Neural progenitor cell (in vitro differentiated cells): Measurements from ENCODE around the gene SLC25A26. TPM values are rescaled to one million over a fixed set of nuclear protein-coding genes. Genes with fewer than 3 reads are reported as not detected.

ENCODE experiments used
- DNase-seq: peaks from one replicate; pipeline ENCODE4 v3.0.0-alpha.2; 2016; ENCODE audit warnings: low spot score
- H2AFZ ChIP-seq: fragments of 200-600 bp; sonication (generic); replicated peaks from 2 replicates; pipeline ENCODE4 v1.6.1; 2016; ENCODE audit warnings: antibody characterized with exemption
- H3F3A ChIP-seq: fragments of 200-600 bp; sonication (generic); 2 replicates; pipeline ENCODE4 v1.6.1; 2016; ENCODE audit warnings: antibody characterized with exemption, low read depth
- H3K27ac ChIP-seq: fragments of 200-600 bp; sonication (generic); 2 replicates; pipeline ENCODE4 v1.5.1; 2016; ENCODE audit warnings: mild to moderate bottlenecking
- H3K27me3 ChIP-seq: fragments of 200-600 bp; sonication (generic); 2 replicates; pipeline ENCODE4 v1.6.1; 2016; ENCODE audit warnings: mild to moderate bottlenecking, moderate library complexity
- H3K36me3 ChIP-seq: fragments of 200-600 bp; sonication (generic); 2 replicates; pipeline ENCODE4 v1.5.1; 2016
- H3K4me1 ChIP-seq: fragments of 200-600 bp; sonication (generic); 2 replicates; pipeline ENCODE4 v1.6.1; 2016; ENCODE audit warnings: mixed run types
- H3K4me2 ChIP-seq: fragments of 200-600 bp; sonication (generic); 2 replicates; pipeline ENCODE4 v1.6.1; 2016
- H3K4me3 ChIP-seq: fragments of 200-600 bp; sonication (generic); 2 replicates; pipeline ENCODE4 v1.5.1; 2016
- H3K79me2 ChIP-seq: fragments of 200-600 bp; sonication (generic); 2 replicates; pipeline ENCODE4 v1.6.1; 2016; ENCODE audit warnings: low read depth
- H3K9ac ChIP-seq: fragments of 200-600 bp; sonication (generic); 2 replicates; pipeline ENCODE4 v1.6.1; 2016
- H3K9me3 ChIP-seq: fragments of 200-600 bp; sonication (generic); 2 replicates; pipeline ENCODE4 v1.5.1; 2016; ENCODE audit warnings: low read depth
- H4K20me1 ChIP-seq: fragments of 200-600 bp; sonication (generic); 2 replicates; pipeline ENCODE4 v1.6.1; 2016; ENCODE audit warnings: low read depth
- H3K27ac Mint-ChIP-seq: 3 replicates; pipeline ENCODE4 v1.8.0; 2021; ENCODE audit warnings: mixed read lengths
- H3K27me3 Mint-ChIP-seq: 2 replicates; pipeline ENCODE4 v1.8.0; 2022; ENCODE audit warnings: low read depth, mild to moderate bottlenecking, inconsistent platforms, moderate library complexity, mixed read lengths; ENCODE audit not compliant: insufficient read depth
- H3K36me3 Mint-ChIP-seq: 3 replicates; pipeline ENCODE4 v1.8.0; 2021; ENCODE audit warnings: mixed read lengths
- H3K4me1 Mint-ChIP-seq: 3 replicates; pipeline ENCODE4 v1.8.0; 2021; ENCODE audit warnings: mixed read lengths
- H3K4me3 Mint-ChIP-seq: 3 replicates; pipeline ENCODE4 v1.8.0; 2021; ENCODE audit warnings: mild to moderate bottlenecking, moderate library complexity, mixed read lengths
- H3K9me3 Mint-ChIP-seq: 3 replicates; pipeline ENCODE4 v1.8.0; 2020; ENCODE audit warnings: mixed read lengths
- EZH2 ChIP-seq: fragments of 200-600 bp; sonication (generic); IDR thresholded peaks from 2 replicates; pipeline ENCODE4 v1.6.1; 2017; ENCODE audit warnings: antibody characterized with exemption, mild to moderate bottlenecking, moderate library complexity
- EZH2phosphoT487 ChIP-seq: fragments of 200-600 bp; sonication (generic); IDR thresholded peaks from 2 replicates; pipeline ENCODE4 v1.6.1; 2017; ENCODE audit warnings: antibody characterized with exemption
- total RNA-seq: library from RNA; depleted of rRNA; stranded (reverse); fragments of >200 nt; gene quantifications from 2 replicates; pipeline ENCODE4 v1.2.3, GENCODE V29; 2015; ENCODE audit warnings: low replicate concordance
- TF ChIP-seq, protein P1 (sequence below): fragments of 200-600 bp; sonication (generic); IDR thresholded peaks from 2 replicates; pipeline ENCODE4 v1.5.1; 2017; ENCODE audit warnings: antibody characterized with exemption, mild to moderate bottlenecking

The SLC25A26 gene
- total RNA-seq, 1 donor from 2014 or later: 17.0 TPM

GRCh38 chr3:66182246-66182645 is 38.6 kb upstream of the SLC25A26 start:
- Histone ChIP-seq H3K9ac (no peak overlapping the region), H4K20me1 (no peaks in the 10 kb centered on the region), H3K4me1 (no peaks in the 10 kb centered on the region), H3K36me3 (no peaks in the 10 kb centered on the region), H2AFZ (no peak overlapping the region), H3K79me2 (no peaks in the 10 kb centered on the region), H3K4me3 (no peak overlapping the region), H3F3A (peaks cover 22% of the 10 kb centered on the region), H3K27me3 (no peaks in the 10 kb centered on the region), H3K27ac (no peak overlapping the region), H3K9me3 (no peaks in the 10 kb centered on the region), H3K4me2 (no peak overlapping the region)
- H3K27me3 Mint-ChIP-seq: peaks cover 7% of the 10 kb centered on the region
- TF ChIP-seq, protein P1, sequence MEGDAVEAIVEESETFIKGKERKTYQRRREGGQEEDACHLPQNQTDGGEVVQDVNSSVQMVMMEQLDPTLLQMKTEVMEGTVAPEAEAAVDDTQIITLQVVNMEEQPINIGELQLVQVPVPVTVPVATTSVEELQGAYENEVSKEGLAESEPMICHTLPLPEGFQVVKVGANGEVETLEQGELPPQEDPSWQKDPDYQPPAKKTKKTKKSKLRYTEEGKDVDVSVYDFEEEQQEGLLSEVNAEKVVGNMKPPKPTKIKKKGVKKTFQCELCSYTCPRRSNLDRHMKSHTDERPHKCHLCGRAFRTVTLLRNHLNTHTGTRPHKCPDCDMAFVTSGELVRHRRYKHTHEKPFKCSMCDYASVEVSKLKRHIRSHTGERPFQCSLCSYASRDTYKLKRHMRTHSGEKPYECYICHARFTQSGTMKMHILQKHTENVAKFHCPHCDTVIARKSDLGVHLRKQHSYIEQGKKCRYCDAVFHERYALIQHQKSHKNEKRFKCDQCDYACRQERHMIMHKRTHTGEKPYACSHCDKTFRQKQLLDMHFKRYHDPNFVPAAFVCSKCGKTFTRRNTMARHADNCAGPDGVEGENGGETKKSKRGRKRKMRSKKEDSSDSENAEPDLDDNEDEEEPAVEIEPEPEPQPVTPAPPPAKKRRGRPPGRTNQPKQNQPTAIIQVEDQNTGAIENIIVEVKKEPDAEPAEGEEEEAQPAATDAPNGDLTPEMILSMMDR: no peak
- TF ChIP-seq EZH2phosphoT487 (no peak), EZH2 (no peak)
- peaks cover 6% of the 10 kb centered on the region for H3K9me3 Mint-ChIP-seq
- no peaks in the 10 kb centered on the region for H3K36me3 Mint-ChIP-seq
- DNase-seq: no peak
- H3K27ac Mint-ChIP-seq: no peak overlapping the region
- no peaks in the 10 kb centered on the region for H3K4me1 Mint-ChIP-seq
- no peak overlapping the region for H3K4me3 Mint-ChIP-seq

- DNase-seq: peak; percentile 9
- no peaks in the 10 kb centered on the region for H3K4me1 ChIP-seq
- no peaks in the 10 kb centered on the region for H3K27me3 ChIP-seq
- H3K9me3 ChIP-seq: no peaks in the 10 kb centered on the region
- Mint-ChIP-seq H3K27me3 (peaks cover 13% of the 10 kb centered on the region), H3K36me3 (no peaks in the 10 kb centered on the region), H3K4me3 (peak overlapping the region; percentile 4), H3K4me1 (no peaks in the 10 kb centered on the region), H3K27ac (no peak overlapping the region), H3K9me3 (peaks cover 10% of the 10 kb centered on the region)
- H3K27ac ChIP-seq: no peak overlapping the region
- no peak overlapping the region for H3K4me3 ChIP-seq
- no peaks in the 10 kb centered on the region for H3K79me2 ChIP-seq
- H3F3A ChIP-seq: peaks cover 26% of the 10 kb centered on the region
- H3K9ac ChIP-seq: no peak overlapping the region
- H3K4me2 ChIP-seq: no peak overlapping the region
- TF ChIP-seq EZH2 (no peak), EZH2phosphoT487 (no peak)
- TF ChIP-seq, protein P1: no peak
- H4K20me1 ChIP-seq: no peaks in the 10 kb centered on the region
- no peak overlapping the region for H2AFZ ChIP-seq
- H3K36me3 ChIP-seq: no peaks in the 10 kb centered on the region
These were observed 34.3 kb upstream of the SLC25A26 start for GRCh38 chr3:66186545-66186944.

- TF ChIP-seq EZH2 (no peak), EZH2phosphoT487 (no peak)
- TF ChIP-seq, protein P1: no peak
- Histone ChIP-seq H3F3A (peaks cover 52% of the 10 kb centered on the region), H3K9ac (no peak overlapping the region), H3K27ac (no peak overlapping the region), H3K4me1 (peaks cover 11% of the 10 kb centered on the region), H4K20me1 (no peaks in the 10 kb centered on the region), H3K79me2 (no peaks in the 10 kb centered on the region), H2AFZ (peak overlapping the region; percentile 43), H3K4me2 (peak overlapping the region; percentile 52), H3K4me3 (peak overlapping the region; percentile 8), H3K36me3 (no peaks in the 10 kb centered on the region), H3K9me3 (no peaks in the 10 kb centered on the region), H3K27me3 (no peaks in the 10 kb centered on the region)
- Mint-ChIP-seq H3K27ac (peak overlapping the region; percentile 86), H3K27me3 (peaks cover 16% of the 10 kb centered on the region), H3K9me3 (no peaks in the 10 kb centered on the region), H3K36me3 (no peaks in the 10 kb centered on the region), H3K4me1 (peaks cover 16% of the 10 kb centered on the region), H3K4me3 (peak overlapping the region; percentile 71)
- DNase-seq: peak; percentile 89
These were observed 25.4 kb upstream of the SLC25A26 start for GRCh38 chr3:66195347-66195783.
